ENCODE measurements around the gene NPAS2. TPM values are rescaled to one million over a fixed set of nuclear protein-coding genes. Genes with fewer than 3 reads are reported as not detected.

Gene NPAS2
- total RNA-seq, 1 donor from 2014 or later: 39.4 TPM

DNA sequence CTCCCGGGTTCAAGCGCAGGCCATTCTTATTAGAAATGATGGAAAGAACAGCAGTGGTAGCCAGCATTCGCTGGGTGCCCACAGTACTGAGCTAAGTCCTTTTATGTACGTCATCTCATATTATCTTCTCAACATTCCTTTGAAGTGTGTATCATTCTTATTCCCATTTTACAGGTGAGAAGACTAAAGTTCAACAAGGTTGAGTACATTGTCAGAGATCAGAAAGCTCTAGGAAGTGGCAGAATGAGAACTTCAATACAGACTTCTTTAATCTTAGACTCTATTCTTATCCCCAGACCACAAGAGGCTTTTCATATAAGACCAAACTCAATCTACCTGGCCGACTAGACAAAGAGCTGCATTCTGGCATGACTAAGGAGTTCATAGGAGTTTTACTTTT, 86.7 kb downstream of the NPAS2 start:
- TF ChIP-seq EZH2 (IDR thresholded peaks at IDR 0.05): no peak
- TF ChIP-seq EZH2phosphoT487 (IDR thresholded peaks at IDR 0.05): no peak
- no peak for TF ChIP-seq CTCF (IDR thresholded peaks at IDR 0.05)
- Histone ChIP-seq H3K79me2 (ENCODE audit: low read depth) (no peaks in the 10 kb centered on the region), H3K4me3 (no peak overlapping the region), H3K4me1 (peaks cover 9% of the 10 kb centered on the region), H3K9ac (no peak overlapping the region), H3K4me2 (no peak overlapping the region), H2AFZ (replicated peaks) (no peak overlapping the region), H3K9me3 (ENCODE audit: low read depth) (no peaks in the 10 kb centered on the region), H3K27ac (no peak overlapping the region), H4K20me1 (ENCODE audit: low read depth) (no peaks in the 10 kb centered on the region), H3K36me3 (no peaks in the 10 kb centered on the region), H3K27me3 (no peaks in the 10 kb centered on the region), H3F3A (ENCODE audit: low read depth) (no peaks in the 10 kb centered on the region)
- no peak for DNase-seq (ENCODE audit: low spot score)
- peaks cover 3% of the 10 kb centered on the region for H3K27me3 Mint-ChIP-seq (ENCODE audit: insufficient read depth, low read depth)
- H3K4me3 Mint-ChIP-seq: no peak overlapping the region
- peaks cover 33% of the 10 kb centered on the region for H3K4me1 Mint-ChIP-seq
- H3K9me3 Mint-ChIP-seq: no peaks in the 10 kb centered on the region
- H3K27ac Mint-ChIP-seq: no peak overlapping the region
- no peaks in the 10 kb centered on the region for H3K36me3 Mint-ChIP-seq

- no peaks in the 10 kb centered on the region for H3K36me3 Mint-ChIP-seq
- no peaks in the 10 kb centered on the region for H3K36me3 ChIP-seq
- H4K20me1 ChIP-seq (ENCODE audit: low read depth): no peaks in the 10 kb centered on the region
- no peaks in the 10 kb centered on the region for H3K79me2 ChIP-seq (ENCODE audit: low read depth)
- no peak overlapping the region for H3K4me2 ChIP-seq
- no peaks in the 10 kb centered on the region for H3K27me3 ChIP-seq
- H2AFZ ChIP-seq (replicated peaks): no peak overlapping the region
- peaks cover 9% of the 10 kb centered on the region for H3K4me1 ChIP-seq
- DNase-seq (ENCODE audit: low spot score): no peak
- no peak overlapping the region for H3K27ac Mint-ChIP-seq
- no peak overlapping the region for H3K27ac ChIP-seq
- no peaks in the 10 kb centered on the region for H3F3A ChIP-seq (ENCODE audit: low read depth)
- no peaks in the 10 kb centered on the region for H3K9me3 ChIP-seq (ENCODE audit: low read depth)
- no peak overlapping the region for H3K9ac ChIP-seq
- H3K27me3 Mint-ChIP-seq (ENCODE audit: insufficient read depth, low read depth): peaks cover 2% of the 10 kb centered on the region
- H3K9me3 Mint-ChIP-seq: no peaks in the 10 kb centered on the region
- H3K4me3 ChIP-seq: no peak overlapping the region
- H3K4me3 Mint-ChIP-seq: no peak overlapping the region
- peaks cover 30% of the 10 kb centered on the region for H3K4me1 Mint-ChIP-seq
- TF ChIP-seq EZH2 (IDR thresholded peaks at IDR 0.05): no peak
- TF ChIP-seq EZH2phosphoT487 (IDR thresholded peaks at IDR 0.05): no peak
- TF ChIP-seq CTCF (IDR thresholded peaks at IDR 0.05): no peak
These were observed 87.9 kb downstream of the NPAS2 start for GRCh38 chr2:100907832-100908231.

GRCh38 chr2:100909534-100910081, 89.7 kb downstream of the NPAS2 start:
- Histone ChIP-seq H3K4me3 (no peak overlapping the region), H3K79me2 (ENCODE audit: low read depth) (no peaks in the 10 kb centered on the region), H3K4me1 (peaks cover 9% of the 10 kb centered on the region), H3F3A (ENCODE audit: low read depth) (no peaks in the 10 kb centered on the region), H4K20me1 (ENCODE audit: low read depth) (no peaks in the 10 kb centered on the region), H2AFZ (replicated peaks) (no peak overlapping the region), H3K4me2 (no peak overlapping the region), H3K9me3 (ENCODE audit: low read depth) (no peaks in the 10 kb centered on the region), H3K36me3 (no peaks in the 10 kb centered on the region), H3K9ac (no peak overlapping the region), H3K27ac (no peak overlapping the region), H3K27me3 (no peaks in the 10 kb centered on the region)
- Mint-ChIP-seq H3K4me3 (no peak overlapping the region), H3K27me3 (ENCODE audit: insufficient read depth, low read depth) (peaks cover 2% of the 10 kb centered on the region), H3K4me1 (peaks cover 19% of the 10 kb centered on the region), H3K36me3 (no peaks in the 10 kb centered on the region), H3K27ac (no peak overlapping the region), H3K9me3 (no peaks in the 10 kb centered on the region)
- TF ChIP-seq EZH2 (IDR thresholded peaks at IDR 0.05) (no peak), EZH2phosphoT487 (IDR thresholded peaks at IDR 0.05) (no peak), CTCF (IDR thresholded peaks at IDR 0.05) (no peak)
- DNase-seq (ENCODE audit: low spot score): peak; percentile 25
